HG03571 (cell line): Measurements from ENCODE around the gene CD247.

Experiments used
- ATAC-seq: cut with Tn5 transposase; IDR thresholded peaks from one replicate; pipeline ENCODE4 v1.9.1; 2021; ENCODE audit not compliant: unreplicated experiment

The CD247 gene

GRCh38 chr1:167419245-167419644, 99.1 kb downstream of the CD247 start:
- no peak for ATAC-seq

GRCh38 chr1:167418391-167418790, 99.9 kb downstream of the CD247 start:
- no peak for ATAC-seq

DNA sequence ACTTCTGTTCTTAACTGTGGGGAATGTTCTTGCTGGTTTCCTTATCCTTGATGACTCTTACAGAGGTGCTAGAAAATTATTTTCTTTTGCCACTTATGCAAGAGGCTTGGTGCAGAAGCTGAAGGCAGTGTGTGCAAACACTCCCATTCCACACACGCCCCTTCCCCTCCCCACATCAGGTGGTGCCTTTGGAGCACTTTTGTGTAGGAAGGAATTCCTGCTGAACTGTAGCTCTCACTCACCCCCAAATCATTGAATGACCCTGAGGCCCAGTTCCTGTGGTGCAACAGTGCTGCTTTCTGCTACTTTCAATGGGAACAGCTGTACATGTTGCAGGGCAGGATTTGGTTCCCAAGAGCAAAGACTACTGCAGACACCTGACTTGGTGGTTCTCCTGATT, 101.8 kb downstream of the CD247 start:
- no peak for ATAC-seq

DNA sequence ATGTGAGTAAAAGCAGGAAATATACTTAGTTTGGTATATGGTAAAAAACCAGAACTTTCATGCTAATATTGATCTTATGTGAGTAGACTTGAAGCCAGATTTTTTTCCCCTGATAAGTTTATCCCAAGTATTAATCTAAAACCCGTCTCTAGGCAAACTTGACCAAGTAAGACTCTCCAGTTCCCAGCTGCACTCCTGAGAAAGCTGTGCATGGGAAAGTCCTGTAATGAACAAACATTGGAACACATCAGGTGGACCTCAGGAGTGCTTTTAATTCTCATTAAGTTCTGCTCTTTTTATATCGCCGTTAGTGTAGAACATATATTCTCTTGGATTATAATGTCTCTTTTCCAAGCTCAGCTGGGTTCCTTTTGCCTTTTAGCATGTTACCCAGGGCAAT, 105.0 kb downstream of the CD247 start:
- no peak for ATAC-seq

GRCh38 chr1:167412920-167413319, 105.4 kb downstream of the CD247 start:
- no peak for ATAC-seq

GRCh38 chr1:167412072-167412471, 106.3 kb downstream of the CD247 start:
- no peak for ATAC-seq

DNA sequence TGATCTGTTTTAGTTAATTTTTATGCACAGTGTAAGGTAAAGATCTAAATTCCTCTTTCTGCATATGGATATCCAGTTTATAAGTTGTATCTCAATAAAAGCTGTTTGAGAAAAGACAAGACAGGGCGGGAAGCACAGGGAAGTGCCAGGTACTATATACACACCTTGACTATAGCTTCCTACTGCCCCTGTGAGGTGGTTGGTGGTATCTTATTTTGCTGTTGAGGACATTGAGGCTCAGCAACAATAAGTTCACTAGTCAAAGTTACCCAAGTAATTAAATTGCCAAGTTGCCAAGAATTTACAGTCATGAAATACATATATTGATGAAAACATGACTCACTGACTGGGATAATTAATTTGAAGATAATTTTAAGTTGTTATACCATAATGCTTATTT, 109.1 kb downstream of the CD247 start:
- no peak for ATAC-seq

- ATAC-seq = no peak
Observed at GRCh38 chr1:167408355-167408754, 110.0 kb downstream of the CD247 start.

- no peak for ATAC-seq
Observed at GRCh38 chr1:167404908-167405307, 113.4 kb downstream of the CD247 start.

DNA sequence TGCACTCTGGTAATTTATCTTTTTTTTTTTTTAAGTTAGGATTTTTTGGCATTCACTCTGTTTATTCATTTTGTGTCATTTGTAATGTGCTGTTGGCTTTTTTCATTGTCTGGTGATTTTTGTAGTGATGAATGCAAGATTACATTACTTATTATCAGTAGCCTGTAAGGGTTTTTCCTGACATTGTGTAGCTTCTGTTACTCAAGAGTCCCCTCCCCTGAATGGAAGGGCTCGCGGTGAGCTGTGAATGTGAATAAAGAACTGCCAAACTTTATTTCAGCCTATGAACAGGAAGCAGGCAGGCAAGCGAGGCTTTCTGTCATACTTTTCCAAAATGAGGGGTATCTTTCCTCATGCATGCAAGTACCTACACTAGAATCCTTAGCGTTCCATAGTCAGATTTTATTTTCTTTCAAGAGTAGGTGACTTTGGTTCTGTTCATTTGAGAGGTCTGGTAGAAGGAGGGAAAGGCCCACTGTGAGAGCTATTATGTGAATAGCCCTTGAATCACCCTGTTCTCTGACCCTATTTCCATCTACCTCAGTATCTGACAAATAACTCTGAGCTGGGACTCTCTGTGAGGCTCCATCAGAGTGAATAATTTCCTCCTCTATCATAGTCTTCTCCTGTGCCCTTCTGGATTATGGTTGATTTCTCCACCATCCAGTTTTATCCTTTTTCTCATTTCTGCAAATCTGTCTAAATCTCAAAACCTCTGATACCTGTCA, 114.0 kb downstream of the CD247 start:
- no peak for ATAC-seq

DNA sequence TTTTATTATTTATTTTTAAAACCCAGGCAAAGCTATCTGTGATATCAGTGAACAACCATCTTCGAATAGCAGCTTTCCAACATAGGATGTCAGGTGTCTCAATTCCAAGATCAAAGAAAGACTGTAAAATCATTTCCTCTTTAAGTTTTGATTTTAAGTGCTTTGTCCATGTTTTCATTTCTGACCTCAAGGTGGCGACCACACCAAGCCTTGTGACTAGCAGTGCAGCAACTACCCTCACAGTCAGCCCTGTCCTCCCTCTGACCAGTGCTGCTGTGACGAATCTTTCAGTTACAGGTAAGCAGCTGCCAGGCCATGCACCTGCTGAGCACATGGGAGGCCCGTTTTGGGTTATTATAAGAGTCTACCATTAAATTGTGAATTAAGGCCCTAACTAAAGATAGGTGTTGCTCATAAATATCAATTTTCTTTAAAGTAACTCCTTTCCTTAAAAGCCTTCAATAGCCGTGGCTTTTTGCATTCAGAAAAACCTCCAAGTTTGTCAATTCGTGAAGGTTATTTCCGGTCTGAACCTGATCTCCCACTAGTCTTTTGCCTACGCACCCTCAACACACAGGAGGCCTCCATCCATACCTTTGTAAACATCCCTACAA, 117.0 kb downstream of the CD247 start:
- ATAC-seq = no peak

DNA sequence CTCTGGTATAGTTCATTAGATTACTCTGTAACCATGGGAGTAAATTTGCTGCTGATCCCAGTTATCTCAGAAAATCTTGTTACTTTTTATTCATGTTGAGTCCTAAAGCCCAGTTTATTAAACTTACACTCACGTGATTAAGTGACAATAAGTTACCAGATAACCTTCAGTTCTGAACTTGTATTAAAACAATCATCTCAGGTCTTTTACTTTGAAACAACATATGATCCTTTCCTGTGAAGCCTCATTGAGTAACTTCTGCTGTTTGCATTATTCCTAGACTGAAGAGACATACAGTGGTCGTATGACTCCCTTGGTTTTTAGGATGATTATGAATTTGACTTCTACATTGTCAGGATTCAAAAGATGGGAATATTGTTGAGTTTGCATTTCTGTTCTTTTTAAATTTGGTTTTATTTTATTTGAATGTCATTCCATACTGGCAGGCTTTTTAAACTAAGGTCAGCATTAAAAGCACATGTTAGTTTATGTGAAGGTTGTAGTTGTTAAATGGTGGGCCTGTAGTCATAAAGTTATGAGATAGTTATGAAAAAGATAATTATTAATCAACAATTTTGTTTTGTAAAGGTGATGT, 117.9 kb downstream of the CD247 start:
- ATAC-seq = no peak

DNA sequence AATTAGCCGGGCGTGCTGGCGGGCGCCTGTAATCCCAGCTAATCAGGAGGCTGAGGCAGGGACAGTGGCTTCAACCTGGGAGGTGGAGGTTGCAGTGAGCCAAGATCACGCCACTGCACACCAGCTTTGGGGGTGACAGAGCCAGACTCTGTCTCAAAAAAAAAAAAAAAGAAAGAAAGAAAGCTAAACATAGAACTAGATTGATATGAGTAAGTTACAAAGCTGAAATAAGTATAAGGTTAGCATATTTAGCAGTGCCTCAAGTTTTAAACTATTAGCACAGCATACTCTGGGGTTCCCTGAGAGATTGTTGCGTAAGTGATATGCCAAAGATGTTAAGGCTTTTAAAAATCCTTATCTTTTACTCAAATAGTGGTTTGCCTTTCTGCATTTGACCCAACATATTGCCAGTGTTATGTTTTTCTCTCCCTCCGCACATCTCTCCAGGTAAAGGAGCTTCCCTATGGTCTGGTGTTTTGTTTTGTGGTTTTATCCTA, 126.1 kb downstream of the CD247 start:
- ATAC-seq = no peak

GRCh38 chr1:167388976-167389375, 129.4 kb downstream of the CD247 start:
- ATAC-seq = no peak

- ATAC-seq = no peak
Observed at GRCh38 chr1:167387251-167387910, 130.9 kb downstream of the CD247 start.
